Globus pallidus (tissue), 1 donor: ENCODE measurements around the gene IER5L.
A peak's percentile ranks its signal among the peaks of the same experiment; 100 is the strongest.

Experiments used
- DNase-seq: peaks from one replicate; pipeline ENCODE4 v3.0.0-alpha.2; 2015; ENCODE audit warnings: low spot score

IER5L gene

GRCh38 chr9:129160712-129161533 lies 17.1 kb downstream of the IER5L start:
- DNase-seq = no peak

DNA sequence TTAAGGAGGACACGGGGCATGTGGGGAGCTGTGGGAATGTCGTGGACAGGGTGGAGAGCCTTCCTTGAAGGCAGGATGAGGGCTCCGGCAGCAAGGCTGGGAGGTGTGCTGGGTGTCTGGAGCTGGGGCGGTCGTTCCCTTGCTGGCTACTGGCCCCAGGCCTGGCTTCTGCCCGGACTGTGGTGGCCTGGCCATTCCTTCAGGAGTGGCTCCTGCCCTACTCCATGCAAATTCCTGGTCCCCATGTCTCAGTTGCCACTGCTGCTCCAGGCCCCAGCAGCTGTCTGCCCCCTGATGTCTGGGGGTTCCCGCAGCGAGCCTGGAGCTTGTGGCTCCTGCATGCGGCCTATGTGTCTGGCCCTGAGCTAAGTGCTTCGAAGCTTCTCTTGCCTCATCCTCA lies 21.9 kb downstream of the IER5L start:
- DNase-seq = no peak

- DNase-seq = no peak
These were observed 23.1 kb downstream of the IER5L start for GRCh38 chr9:129154866-129155477.

DNA sequence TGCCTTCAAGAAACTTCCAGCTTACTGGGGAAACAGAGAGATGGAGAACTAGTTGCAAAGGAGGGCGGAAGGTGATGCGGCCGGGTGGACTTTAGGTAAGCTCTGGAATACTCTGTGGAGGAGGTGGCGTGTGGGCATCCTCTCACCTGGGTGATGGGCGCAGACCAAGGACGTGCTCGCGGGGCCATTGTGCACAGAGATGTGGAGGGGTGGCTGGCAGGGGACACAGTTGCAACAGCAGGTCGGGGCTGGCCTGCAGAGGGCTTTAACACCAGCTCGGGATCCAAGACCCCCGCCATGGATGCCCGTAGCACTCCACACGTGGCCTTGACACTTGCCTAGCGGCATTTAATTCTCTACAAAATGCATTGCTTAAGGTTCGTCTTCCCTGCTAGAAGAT lies 26.6 kb downstream of the IER5L start:
- DNase-seq = no peak

GRCh38 chr9:129150672-129151211 lies 27.3 kb downstream of the IER5L start:
- no peak for DNase-seq

GRCh38 chr9:129150122-129150521 lies 27.9 kb downstream of the IER5L start:
- DNase-seq = no peak

GRCh38 chr9:129149442-129149841 lies 28.6 kb downstream of the IER5L start:
- no peak for DNase-seq

GRCh38 chr9:129148463-129149204 lies 29.4 kb downstream of the IER5L start:
- no peak for DNase-seq

DNA sequence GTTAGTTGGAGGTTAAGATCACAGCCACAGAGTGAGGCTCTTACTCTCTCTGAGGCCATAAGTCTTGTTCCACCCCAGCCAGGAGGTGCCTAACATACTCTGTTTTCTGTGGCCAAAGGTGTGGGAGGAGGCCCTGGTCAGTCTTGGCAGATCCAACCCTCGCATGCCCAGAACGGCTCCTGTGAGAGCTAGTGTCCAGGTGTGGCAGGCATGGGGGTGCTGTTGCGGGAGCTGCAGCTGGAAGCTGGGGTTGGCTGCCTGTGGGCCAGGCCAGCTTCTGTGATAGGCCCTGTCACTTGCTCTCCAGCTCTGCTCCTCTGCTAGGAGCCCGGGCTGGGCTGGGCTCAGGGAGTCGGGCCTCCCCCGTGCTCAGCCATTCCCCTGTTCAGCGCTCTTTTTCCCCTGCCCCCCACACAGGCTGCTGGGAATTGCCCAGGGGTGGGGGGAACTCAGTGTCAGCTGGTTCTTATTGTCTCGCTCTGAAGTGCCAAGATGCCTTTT lies 31.6 kb downstream of the IER5L start:
- peak; percentile 49 for DNase-seq

- DNase-seq = no peak
These were observed 32.2 kb downstream of the IER5L start for GRCh38 chr9:129145841-129146292.

GRCh38 chr9:129145316-129145715 lies 32.7 kb downstream of the IER5L start:
- no peak for DNase-seq

- peak; percentile 76 for DNase-seq
These were observed 34.8 kb downstream of the IER5L start for GRCh38 chr9:129143031-129143927.

- DNase-seq = no peak
These were observed 35.7 kb downstream of the IER5L start for GRCh38 chr9:129142138-129142935.

GRCh38 chr9:129141066-129142041 lies 36.7 kb downstream of the IER5L start:
- peak; percentile 74 for DNase-seq

DNA sequence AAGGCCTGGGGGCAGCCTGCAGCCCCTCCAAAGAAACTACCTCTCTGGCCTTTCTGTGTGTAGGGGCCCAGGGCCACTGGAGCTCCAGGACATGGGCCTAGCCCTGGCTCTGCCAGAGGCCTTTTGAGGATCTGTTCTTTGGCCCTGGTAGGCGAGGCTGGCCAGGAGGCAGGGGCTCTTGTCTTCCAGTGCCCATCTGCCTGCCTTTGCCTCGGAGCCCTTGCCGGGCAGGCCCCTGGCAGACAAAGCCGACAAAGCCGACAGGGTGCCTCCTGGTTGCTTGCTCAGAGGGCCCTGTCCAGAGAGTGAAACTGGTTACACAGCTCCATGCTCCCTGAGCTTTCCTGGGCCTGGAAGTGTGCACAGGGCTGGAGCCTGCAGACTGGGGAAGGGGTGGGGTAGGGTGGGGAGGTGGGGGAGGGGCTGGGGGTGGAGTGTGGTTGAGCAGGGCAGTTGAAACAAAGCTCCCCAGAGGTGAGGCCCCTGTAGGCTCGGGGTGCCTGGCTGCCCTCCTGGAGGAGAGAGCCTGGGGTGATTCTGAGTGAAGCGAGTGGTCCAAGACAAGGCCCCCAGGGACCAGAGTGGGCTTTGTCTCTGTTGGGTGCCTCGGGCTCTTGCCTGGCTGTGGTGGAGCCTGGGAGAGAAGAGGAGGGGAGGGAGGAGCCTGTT lies 37.5 kb downstream of the IER5L start:
- DNase-seq = peak; percentile 61

DNA sequence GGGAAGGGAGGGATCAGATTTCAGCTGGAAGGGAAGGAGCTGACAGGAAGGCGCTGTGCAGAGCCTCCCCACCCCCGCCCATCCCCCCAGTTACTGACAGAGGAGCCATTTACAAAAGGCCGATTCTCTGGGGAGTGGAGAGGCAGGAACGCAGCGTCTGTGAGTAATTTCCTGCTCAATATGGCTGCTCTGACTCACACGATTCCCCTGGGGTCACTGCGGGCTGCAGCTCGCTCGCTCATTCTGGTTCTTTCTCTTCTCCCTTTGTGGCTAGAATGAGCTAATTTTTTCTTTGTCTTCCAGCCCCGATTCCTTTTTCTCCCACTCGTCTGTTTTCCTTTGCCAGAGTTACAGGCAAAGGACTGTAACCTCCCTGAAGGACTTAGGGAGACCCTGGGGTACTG lies 38.1 kb downstream of the IER5L start:
- DNase-seq = peak; percentile 97

DNA sequence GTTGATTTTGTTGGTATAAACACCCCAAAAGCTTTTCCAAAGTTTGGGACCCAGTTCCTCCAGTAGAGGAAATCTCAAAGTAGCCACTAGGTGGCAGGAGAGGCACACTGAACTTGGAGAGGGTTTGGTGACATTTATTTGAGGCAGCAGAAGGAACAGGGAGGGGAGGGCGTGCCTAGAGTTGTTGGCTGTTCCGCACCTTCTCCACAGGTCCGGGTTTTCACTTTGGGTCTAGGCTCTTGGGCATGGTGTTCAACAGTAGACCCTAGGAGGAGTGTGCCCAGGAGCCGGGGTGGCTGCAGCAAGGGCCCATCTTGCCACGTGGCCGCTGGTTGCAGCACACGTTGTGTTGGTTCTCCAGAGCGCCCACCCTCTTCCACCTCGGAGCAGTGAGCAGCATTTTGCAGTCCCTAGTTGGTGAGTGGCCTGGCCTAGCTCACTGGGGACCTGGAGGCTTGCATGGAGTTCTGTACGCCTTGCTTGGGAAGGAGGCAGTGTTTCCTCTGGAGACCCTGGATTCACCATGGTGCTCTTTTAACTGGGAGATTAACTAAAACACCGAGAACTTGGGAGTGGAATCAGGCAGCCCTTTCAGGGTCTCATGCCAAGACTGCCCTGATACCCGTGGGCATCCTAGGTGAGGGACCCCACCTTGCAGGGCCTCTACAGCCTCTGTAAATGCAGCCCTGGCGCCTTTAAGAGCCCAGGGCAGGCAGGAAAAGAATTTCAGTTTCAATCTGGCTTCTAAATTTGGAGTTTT lies 38.6 kb downstream of the IER5L start:
- peak; percentile 87 for DNase-seq
